ENCODE measurements around the gene HPSE2. TPM values are rescaled to one million over a fixed set of nuclear protein-coding genes. Genes with fewer than 3 reads are reported as not detected.

HPSE2 gene
- polyA plus RNA-seq, 2 of the 4 experiments (the other 2 are of a cell fraction): not detected

DNA sequence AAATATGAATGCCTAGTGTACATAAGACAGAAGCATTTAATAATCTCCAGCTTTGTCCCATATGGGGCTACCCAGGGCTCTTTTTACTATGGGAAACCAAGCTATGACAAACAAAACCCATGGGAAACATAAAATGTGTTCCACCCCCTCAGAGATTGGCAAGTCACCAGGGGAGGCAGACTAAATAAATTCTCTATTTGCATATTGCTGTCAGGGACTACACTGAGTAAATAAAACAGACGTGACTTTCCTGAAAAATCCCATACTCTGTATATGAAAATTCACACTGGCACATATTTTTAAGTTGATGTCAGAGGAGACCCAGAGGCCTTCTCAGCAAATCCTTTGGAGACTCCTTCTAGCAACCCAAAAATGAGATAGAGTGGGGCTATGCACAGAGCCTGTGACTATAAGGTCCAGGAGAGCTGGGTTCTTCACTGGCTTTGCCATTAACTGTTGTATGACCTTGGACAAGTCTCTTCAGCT is 44.0 kb upstream of the HPSE2 start:
- peak overlapping the region in 1 of 2 experiments; percentile 14; a peak in 2 of 6 replicates for H3K27ac ChIP-seq
- peaks cover 10% of the 10 kb centered on the region; the same call in 1 of the 3 replicates for H3K9me3 ChIP-seq
- peak; percentile 55; the same call in 1 of the 2 replicates for TF ChIP-seq JUNB (IDR thresholded peaks at IDR 0.05)
- peak; percentile 55; the same call in 1 of the 2 replicates for TF ChIP-seq GATA3 (IDR thresholded peaks at IDR 0.05; ENCODE audit: borderline replicate concordance)
- TF ChIP-seq CEBPB (IDR thresholded peaks at IDR 0.05): peak in 1 of 2 experiments; percentile 13; a peak in 1 of 4 replicates
- TF ChIP-seq FOSL2 (IDR thresholded peaks at IDR 0.05): no peak
- peak; percentile 44; the same call in 1 of the 2 replicates for TF ChIP-seq FOSL2 (CRISPR knock-in tag; IDR thresholded peaks at IDR 0.05)
- no peak for TF ChIP-seq ESRRA (IDR thresholded peaks at IDR 0.05; ENCODE audit: borderline replicate concordance, low read length)
- no peak for TF ChIP-seq ZC3H11A (IDR thresholded peaks at IDR 0.05)
- FAIRE-seq (peak; percentile 46), ATAC-seq (peak; percentile 83 to 93), DNase-seq (ENCODE audit: low read depth in 1 of 2, low spot score in 1 of 2) (peak; percentile 7 to 81)
- H3K4me1 ChIP-seq: peaks cover 22% of the 10 kb centered on the region
- ChIA-PET POLR2A (no interaction called here), CTCF (interaction anchor here (0.6 to 1.5 kb wide), 3 partner anchors 22 to 59 kb away, joined by 3 read pairs; partner anchors contain the start of gene CNNM1)
- WGBS (ENCODE audit: missing lambda C conversion rate): 0% methylated on average over 1 of the region's 1 CpG
- H3K4me3 ChIP-seq: no peak overlapping the region
- peak overlapping the region; percentile 55 for H3K4me2 ChIP-seq

DNA sequence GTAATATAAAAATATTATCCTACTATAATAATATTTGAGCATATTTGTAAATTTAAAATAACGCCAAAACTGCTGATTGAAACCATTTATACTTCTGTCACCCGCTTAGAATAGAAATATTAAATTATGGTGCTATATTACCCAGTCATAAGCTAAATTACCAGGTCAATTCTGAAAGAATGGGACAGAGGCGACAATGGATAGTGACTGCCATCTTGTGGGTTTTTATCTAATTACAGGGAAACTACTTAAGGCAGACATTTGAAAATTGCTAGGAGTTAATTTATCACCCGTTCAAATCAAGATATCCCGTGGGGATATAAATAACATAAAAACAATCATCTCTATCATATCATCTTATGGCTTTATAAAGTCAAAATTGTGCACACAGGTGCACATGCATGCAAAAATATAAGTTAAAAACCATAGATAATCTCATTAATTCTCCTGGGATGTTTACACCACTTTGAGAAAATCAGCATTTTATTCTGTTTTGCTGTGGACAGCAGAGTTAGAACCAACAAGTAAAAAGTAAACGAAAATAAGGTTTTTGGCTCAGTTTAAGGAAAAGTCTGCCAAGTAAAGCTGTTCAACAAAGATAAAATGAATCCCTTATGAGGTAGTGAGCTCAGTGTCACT is 41.3 kb upstream of the HPSE2 start:
- peak; percentile 13 to 56 for DNase-seq (ENCODE audit: low read depth in 1 of 2, low spot score in 1 of 2)
- Histone ChIP-seq H3K27ac (no peak overlapping the region), H3K4me3 (no peak overlapping the region), H3K4me1 (peaks cover 22% of the 10 kb centered on the region), H3K4me2 (no peak overlapping the region), H3K9me3 (no peaks in the 10 kb centered on the region; the same call in 2 of the 3 replicates)
- CTCF ChIA-PET: interaction anchor here (0.7 to 1.7 kb wide), 8 partner anchors 9 to 852 kb away, joined by 3 to 7 read pairs (median 3); no protein-coding TSS in a partner anchor
- POLR2A ChIA-PET: no interaction called here
- peak; percentile 25 to 43; a peak in 2 of 6 replicates for ATAC-seq
- WGBS (ENCODE audit: missing lambda C conversion rate): 2% methylated on average over 6 of the region's 6 CpGs
- no peak for FAIRE-seq
- TF ChIP-seq, protein P1, sequence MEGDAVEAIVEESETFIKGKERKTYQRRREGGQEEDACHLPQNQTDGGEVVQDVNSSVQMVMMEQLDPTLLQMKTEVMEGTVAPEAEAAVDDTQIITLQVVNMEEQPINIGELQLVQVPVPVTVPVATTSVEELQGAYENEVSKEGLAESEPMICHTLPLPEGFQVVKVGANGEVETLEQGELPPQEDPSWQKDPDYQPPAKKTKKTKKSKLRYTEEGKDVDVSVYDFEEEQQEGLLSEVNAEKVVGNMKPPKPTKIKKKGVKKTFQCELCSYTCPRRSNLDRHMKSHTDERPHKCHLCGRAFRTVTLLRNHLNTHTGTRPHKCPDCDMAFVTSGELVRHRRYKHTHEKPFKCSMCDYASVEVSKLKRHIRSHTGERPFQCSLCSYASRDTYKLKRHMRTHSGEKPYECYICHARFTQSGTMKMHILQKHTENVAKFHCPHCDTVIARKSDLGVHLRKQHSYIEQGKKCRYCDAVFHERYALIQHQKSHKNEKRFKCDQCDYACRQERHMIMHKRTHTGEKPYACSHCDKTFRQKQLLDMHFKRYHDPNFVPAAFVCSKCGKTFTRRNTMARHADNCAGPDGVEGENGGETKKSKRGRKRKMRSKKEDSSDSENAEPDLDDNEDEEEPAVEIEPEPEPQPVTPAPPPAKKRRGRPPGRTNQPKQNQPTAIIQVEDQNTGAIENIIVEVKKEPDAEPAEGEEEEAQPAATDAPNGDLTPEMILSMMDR (IDR thresholded peaks at IDR 0.05): peak; percentile 80
- TF ChIP-seq SMC3 (IDR thresholded peaks at IDR 0.05) (peak; percentile 63; the same call in 2 of the 3 replicates), RAD21 (conservative IDR thresholded peaks at IDR 0.05 in 1 of 2, IDR thresholded peaks at IDR 0.05 in 1 of 2) (peak; percentile 79 to 81), EHF (CRISPR knock-in tag; IDR thresholded peaks at IDR 0.05) (no peak)
- TF ChIP-seq, protein P2, sequence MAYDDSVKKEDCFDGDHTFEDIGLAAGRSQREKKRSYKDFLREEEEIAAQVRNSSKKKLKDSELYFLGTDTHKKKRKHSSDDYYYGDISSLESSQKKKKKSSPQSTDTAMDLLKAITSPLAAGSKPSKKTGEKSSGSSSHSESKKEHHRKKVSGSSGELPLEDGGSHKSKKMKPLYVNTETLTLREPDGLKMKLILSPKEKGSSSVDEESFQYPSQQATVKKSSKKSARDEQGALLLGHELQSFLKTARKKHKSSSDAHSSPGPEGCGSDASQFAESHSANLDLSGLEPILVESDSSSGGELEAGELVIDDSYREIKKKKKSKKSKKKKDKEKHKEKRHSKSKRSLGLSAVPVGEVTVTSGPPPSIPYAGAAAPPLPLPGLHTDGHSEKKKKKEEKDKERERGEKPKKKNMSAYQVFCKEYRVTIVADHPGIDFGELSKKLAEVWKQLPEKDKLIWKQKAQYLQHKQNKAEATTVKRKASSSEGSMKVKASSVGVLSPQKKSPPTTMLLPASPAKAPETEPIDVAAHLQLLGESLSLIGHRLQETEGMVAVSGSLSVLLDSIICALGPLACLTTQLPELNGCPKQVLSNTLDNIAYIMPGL (CRISPR knock-in tag; IDR thresholded peaks at IDR 0.05; ENCODE audit: borderline replicate concordance): no peak

DNA sequence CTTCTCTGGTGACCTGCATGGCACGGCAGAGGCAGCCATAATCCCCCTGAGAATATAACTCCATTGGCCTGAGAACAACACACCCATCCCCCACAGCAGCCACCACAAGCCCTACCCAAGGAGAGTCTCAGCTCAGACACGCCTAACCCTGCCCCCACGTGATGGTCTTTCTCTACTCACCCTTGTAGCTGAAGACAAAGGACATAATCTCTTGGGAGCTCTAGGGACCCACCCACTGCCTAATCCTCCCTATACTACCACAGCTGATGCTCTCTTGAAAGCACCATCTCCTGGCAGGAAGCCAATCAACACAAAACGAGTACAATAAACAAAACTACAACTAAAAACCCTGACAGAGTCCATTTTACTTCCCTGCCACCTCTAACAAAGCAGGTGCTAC is 30.7 kb upstream of the HPSE2 start:
- no peaks in the 10 kb centered on the region for H3K4me1 ChIP-seq
- ChIA-PET POLR2A (no interaction called here), CTCF (interaction anchor here (0.6 to 1.3 kb wide), 3 partner anchors 24 to 799 kb away, joined by 3 read pairs; no protein-coding TSS in a partner anchor)
- no peak overlapping the region for H3K4me3 ChIP-seq
- TF ChIP-seq EHF (CRISPR knock-in tag; IDR thresholded peaks at IDR 0.05): no peak
- no peak for TF ChIP-seq CBX2 (IDR thresholded peaks at IDR 0.05; ENCODE audit: borderline replicate concordance, low read depth)
- TF ChIP-seq, protein P3, sequence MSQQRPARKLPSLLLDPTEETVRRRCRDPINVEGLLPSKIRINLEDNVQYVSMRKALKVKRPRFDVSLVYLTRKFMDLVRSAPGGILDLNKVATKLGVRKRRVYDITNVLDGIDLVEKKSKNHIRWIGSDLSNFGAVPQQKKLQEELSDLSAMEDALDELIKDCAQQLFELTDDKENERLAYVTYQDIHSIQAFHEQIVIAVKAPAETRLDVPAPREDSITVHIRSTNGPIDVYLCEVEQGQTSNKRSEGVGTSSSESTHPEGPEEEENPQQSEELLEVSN (IDR thresholded peaks at IDR 0.05; ENCODE audit: borderline replicate concordance, low read depth): no peak
- TF ChIP-seq ATOH8 (CRISPR knock-in tag; IDR thresholded peaks at IDR 0.05; ENCODE audit: low read depth): no peak
- no peak for TF ChIP-seq MAZ (IDR thresholded peaks at IDR 0.05; ENCODE audit: borderline replicate concordance, low read depth, low read length)
- no peak for TF ChIP-seq HOXB5 (CRISPR knock-in tag; IDR thresholded peaks at IDR 0.05)
- TF ChIP-seq RAD21 (conservative IDR thresholded peaks at IDR 0.05 in 1 of 2, IDR thresholded peaks at IDR 0.05 in 1 of 2): no peak
- TF ChIP-seq FOSB (CRISPR knock-in tag; IDR thresholded peaks at IDR 0.05): no peak
- TF ChIP-seq CHD4 (IDR thresholded peaks at IDR 0.05; ENCODE audit: borderline replicate concordance): no peak
- no peak for TF ChIP-seq KDM5A (IDR thresholded peaks at IDR 0.05)
- TF ChIP-seq POLR2A (IDR thresholded peaks at IDR 0.05; ENCODE audit: low read length): no peak
- no peak for TF ChIP-seq NPAS2 (CRISPR knock-in tag; IDR thresholded peaks at IDR 0.05; ENCODE audit: borderline replicate concordance)
- TF ChIP-seq HEYL (CRISPR knock-in tag; IDR thresholded peaks at IDR 0.05): no peak
- TF ChIP-seq SMC3 (IDR thresholded peaks at IDR 0.05): no peak
- no peak for TF ChIP-seq MAFK (IDR thresholded peaks at IDR 0.05; ENCODE audit: partially characterized antibody)
- no peak overlapping the region for H3K27ac ChIP-seq
- H3K4me2 ChIP-seq: no peak overlapping the region
- no peaks in the 10 kb centered on the region for H3K9me3 ChIP-seq
- no peak for FAIRE-seq
- 18% methylated on average over 4 of the region's 4 CpGs for WGBS (ENCODE audit: missing lambda C conversion rate)
- ATAC-seq: no peak
- no peak for DNase-seq (ENCODE audit: low read depth in 1 of 2, low spot score in 1 of 2)

All from A549 (cell line).